ENCODE data around the gene MITF.
A peak's percentile ranks its signal among the peaks of the same experiment; 100 is the strongest.
"Not testable (repeated sequence)": the region's sequence is repeated elsewhere in the genome, so short reads cannot be mapped to it uniquely, and the experiment has no call there.

The MITF gene

GRCh38 chr3:69791919-69792399 lies 52.7 kb downstream of the MITF start:
- H3K79me2 ChIP-seq = no peaks in the 10 kb centered on the region
- H3K4me1 ChIP-seq = peaks cover 6% of the 10 kb centered on the region
- H3K4me2 ChIP-seq (ENCODE audit: low read length) = no peak overlapping the region
- H3K36me3 ChIP-seq (ENCODE audit: control insufficient read depth, insufficient read depth, low read length) = no peaks in the 10 kb centered on the region
- H2AFZ ChIP-seq = no peak overlapping the region
- no peak overlapping the region for H3K9ac ChIP-seq
- H3K9me3 ChIP-seq (ENCODE audit: control insufficient read depth, low read length) = no peaks in the 10 kb centered on the region
- TF ChIP-seq CTCF (IDR thresholded peaks at IDR 0.05) = peak; percentile 38
- no peaks in the 10 kb centered on the region for H3K27me3 ChIP-seq (ENCODE audit: control insufficient read depth, insufficient read depth, low read length)
- no peak overlapping the region for H3K4me3 ChIP-seq (ENCODE audit: low read depth, low read length)
- H3K27ac ChIP-seq = no peak overlapping the region

DNA sequence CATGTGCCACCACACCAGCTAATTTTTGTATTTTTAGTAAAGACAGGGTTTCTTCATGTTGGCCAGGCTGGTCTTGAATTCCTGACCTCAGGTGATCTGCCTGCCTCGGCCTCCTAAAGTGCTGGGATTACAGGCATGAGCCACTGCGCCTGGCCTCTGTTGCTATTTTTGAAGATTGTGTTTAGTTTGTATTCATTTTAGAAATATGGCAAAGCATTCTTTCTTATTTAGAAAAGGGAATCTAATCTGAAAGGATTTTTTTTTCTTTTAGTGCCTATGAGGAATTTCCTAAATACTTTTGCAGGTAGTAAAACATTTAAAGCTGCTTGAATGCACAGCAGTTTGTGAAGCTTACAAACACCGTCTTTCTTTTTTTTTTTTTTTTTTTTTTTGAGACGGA lies 56.9 kb downstream of the MITF start:
- not testable (repeated sequence) for H3K9ac ChIP-seq; H3K36me3 ChIP-seq (ENCODE audit: control insufficient read depth, insufficient read depth, low read length); H3K4me3 ChIP-seq (ENCODE audit: low read depth, low read length)

GRCh38 chr3:69803681-69804270 lies 64.5 kb downstream of the MITF start:
- Histone ChIP-seq H3K9me3 (ENCODE audit: control insufficient read depth, low read length) (no peaks in the 10 kb centered on the region), H3K36me3 (ENCODE audit: control insufficient read depth, insufficient read depth, low read length) (no peaks in the 10 kb centered on the region), H2AFZ (no peak overlapping the region), H3K9ac (no peak overlapping the region), H3K27me3 (ENCODE audit: control insufficient read depth, insufficient read depth, low read length) (no peaks in the 10 kb centered on the region), H3K4me3 (ENCODE audit: low read depth, low read length) (no peak overlapping the region), H3K4me2 (ENCODE audit: low read length) (no peak overlapping the region), H3K79me2 (peaks cover 26% of the 10 kb centered on the region), H3K4me1 (no peaks in the 10 kb centered on the region), H3K27ac (no peak overlapping the region)
- no peak for TF ChIP-seq CTCF (IDR thresholded peaks at IDR 0.05)

More for the DNA sequence above, 56.9 kb downstream of the MITF start:
- not testable (repeated sequence) for H3K27ac ChIP-seq; H3K4me2 ChIP-seq (ENCODE audit: low read length); H3K27me3 ChIP-seq (ENCODE audit: control insufficient read depth, insufficient read depth, low read length); H3K79me2 ChIP-seq; H2AFZ ChIP-seq; H3K4me1 ChIP-seq; H3K9me3 ChIP-seq (ENCODE audit: control insufficient read depth, low read length)

DNA sequence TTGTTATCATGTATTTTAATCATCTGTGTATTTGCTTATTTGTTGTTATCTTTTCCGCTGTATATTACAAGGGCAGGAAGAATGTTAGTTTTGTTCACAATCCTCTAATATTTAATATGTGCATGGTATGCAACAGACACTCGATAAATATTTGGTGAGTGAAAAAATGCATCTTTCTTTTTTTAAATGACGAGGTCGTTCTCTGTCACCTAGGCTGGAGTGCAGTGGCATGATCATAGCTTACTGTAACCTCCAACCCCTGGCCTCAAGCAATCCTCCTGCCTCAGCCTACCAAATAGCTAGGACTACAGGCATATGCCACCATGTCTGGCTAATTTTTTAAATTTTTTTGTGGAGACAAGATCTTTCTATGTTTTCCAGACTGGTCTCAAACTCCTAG lies 66.2 kb downstream of the MITF start:
- no peak for TF ChIP-seq CTCF (IDR thresholded peaks at IDR 0.05)
- Histone ChIP-seq H3K36me3 (ENCODE audit: control insufficient read depth, insufficient read depth, low read length) (no peaks in the 10 kb centered on the region), H3K9me3 (ENCODE audit: control insufficient read depth, low read length) (no peaks in the 10 kb centered on the region), H3K4me3 (ENCODE audit: low read depth, low read length) (no peak overlapping the region), H3K79me2 (peaks cover 27% of the 10 kb centered on the region), H3K9ac (no peak overlapping the region), H3K4me2 (ENCODE audit: low read length) (no peak overlapping the region), H3K27me3 (ENCODE audit: control insufficient read depth, insufficient read depth, low read length) (no peaks in the 10 kb centered on the region), H3K4me1 (peaks cover 4% of the 10 kb centered on the region), H2AFZ (no peak overlapping the region), H3K27ac (no peak overlapping the region)

- TF ChIP-seq CTCF (IDR thresholded peaks at IDR 0.05) = no peak
- no peaks in the 10 kb centered on the region for H3K9me3 ChIP-seq (ENCODE audit: control insufficient read depth, low read length)
- H3K79me2 ChIP-seq = peaks cover 30% of the 10 kb centered on the region
- no peak overlapping the region for H3K4me2 ChIP-seq (ENCODE audit: low read length)
- H3K27ac ChIP-seq = no peak overlapping the region
- no peaks in the 10 kb centered on the region for H3K36me3 ChIP-seq (ENCODE audit: control insufficient read depth, insufficient read depth, low read length)
- H3K27me3 ChIP-seq (ENCODE audit: control insufficient read depth, insufficient read depth, low read length) = no peaks in the 10 kb centered on the region
- peaks cover 10% of the 10 kb centered on the region for H3K4me1 ChIP-seq
- H3K4me3 ChIP-seq (ENCODE audit: low read depth, low read length) = no peak overlapping the region
- H2AFZ ChIP-seq = no peak overlapping the region
- no peak overlapping the region for H3K9ac ChIP-seq
These were observed 67.6 kb downstream of the MITF start for GRCh38 chr3:69806735-69807438.

Measured in parathyroid adenoma (tissue), 2 donors.